Sigmoid colon (tissue), 4 donors: Measurements from ENCODE around the gene ZNF180.

Source experiments
- POLR2A ChIP-seq, 2 donors: fragments of 450-650 bp; IDR thresholded peaks; one replicate each; pipeline ENCODE4 v1.6.1; 2016; ENCODE audit warnings: antibody characterized with exemption in 2 of 2, mild to moderate bottlenecking in 2 of 2, moderate library complexity in 2 of 2
- POLR2AphosphoS5 ChIP-seq, 4 donors: sonication (generic); formaldehyde crosslinking; IDR thresholded peaks; one replicate each; pipeline ENCODE4 v1.6.1; 2017; ENCODE audit warnings: antibody characterized with exemption in 4 of 4

GRCh38 chr19:44451687-44452086, 48.6 kb downstream of the ZNF180 start:
- no peak for TF ChIP-seq POLR2A (IDR thresholded peaks at IDR 0.05)
- TF ChIP-seq POLR2AphosphoS5 (IDR thresholded peaks at IDR 0.05) = no peak
